T1000 (cell line): ENCODE measurements around the gene TADA2A.

Source experiments
- DNase-seq: peaks from one replicate; lab custom pipeline; 2025; ENCODE audit warnings: mixed read lengths; lab: John Stamatoyannopoulos, UW

TADA2A gene

DNA sequence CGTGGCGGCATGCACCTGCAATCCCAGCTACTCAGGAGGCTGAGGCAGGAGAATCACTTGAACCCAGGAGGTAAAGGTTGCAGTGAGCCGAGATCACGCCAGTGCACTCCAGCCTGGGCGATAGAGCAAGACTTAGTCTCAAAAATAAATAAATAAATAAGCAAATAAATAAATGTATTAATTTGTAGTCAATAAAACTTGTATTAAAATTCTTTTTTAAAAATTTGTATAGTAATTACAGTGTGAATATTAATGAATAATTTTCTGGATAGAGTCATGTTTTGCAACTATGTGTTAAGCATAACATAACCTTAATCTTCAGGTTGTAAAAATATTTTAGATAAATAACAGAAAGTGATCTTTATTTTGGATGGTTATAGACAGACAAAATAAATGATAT is 55.8 kb downstream of the TADA2A start:
- DNase-seq, result no peak

GRCh38 chr17:37463039-37463438 is 56.4 kb downstream of the TADA2A start:
- DNase-seq, result no peak

DNA sequence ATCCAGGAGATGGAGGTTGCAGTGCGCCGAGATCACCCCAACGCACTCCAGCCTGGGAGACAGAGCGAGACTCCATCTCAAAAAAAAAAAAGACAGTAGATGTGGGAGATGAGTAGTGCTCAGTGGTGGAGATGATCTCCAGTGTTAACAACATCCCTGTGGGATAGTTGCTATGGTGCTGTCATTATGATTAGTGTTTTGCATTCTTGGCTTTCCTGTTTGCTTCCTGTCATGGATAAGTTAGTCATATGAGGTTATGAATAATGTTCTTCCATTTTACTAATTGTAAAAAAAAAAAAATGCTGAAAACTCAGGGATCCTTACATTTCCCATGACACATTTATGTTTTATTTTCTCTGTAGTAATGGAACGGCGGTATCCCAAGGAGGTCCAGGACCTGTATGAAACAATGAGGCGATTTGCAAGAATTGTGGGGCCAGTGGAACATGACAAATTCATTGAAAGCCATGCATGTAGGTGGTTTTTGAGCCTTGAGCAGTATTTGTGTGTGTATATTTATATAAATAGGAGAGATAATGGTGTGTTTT is 58.5 kb downstream of the TADA2A start:
- DNase-seq, result no peak

- no peak for DNase-seq
These were observed 59.8 kb downstream of the TADA2A start for GRCh38 chr17:37466471-37466870.

DNA sequence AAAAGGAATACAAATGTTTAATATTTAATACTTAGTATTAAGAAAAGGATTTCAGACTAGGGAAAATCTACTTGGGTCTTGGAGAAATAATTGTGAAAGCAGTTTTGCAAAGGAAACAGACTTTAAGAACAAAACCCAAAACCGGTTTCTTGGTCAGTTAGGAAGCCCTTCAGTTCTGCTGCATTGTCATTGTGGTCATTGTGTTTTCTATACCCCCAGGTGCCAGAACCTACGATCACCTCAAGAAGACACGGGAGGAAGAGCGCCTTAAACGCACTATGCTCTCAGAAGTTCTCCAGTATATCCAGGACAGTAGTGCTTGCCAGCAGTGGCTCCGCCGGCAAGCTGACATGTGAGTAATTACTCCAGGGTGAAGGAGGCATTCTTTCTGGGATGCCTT is 63.5 kb downstream of the TADA2A start:
- DNase-seq, result no peak

DNA sequence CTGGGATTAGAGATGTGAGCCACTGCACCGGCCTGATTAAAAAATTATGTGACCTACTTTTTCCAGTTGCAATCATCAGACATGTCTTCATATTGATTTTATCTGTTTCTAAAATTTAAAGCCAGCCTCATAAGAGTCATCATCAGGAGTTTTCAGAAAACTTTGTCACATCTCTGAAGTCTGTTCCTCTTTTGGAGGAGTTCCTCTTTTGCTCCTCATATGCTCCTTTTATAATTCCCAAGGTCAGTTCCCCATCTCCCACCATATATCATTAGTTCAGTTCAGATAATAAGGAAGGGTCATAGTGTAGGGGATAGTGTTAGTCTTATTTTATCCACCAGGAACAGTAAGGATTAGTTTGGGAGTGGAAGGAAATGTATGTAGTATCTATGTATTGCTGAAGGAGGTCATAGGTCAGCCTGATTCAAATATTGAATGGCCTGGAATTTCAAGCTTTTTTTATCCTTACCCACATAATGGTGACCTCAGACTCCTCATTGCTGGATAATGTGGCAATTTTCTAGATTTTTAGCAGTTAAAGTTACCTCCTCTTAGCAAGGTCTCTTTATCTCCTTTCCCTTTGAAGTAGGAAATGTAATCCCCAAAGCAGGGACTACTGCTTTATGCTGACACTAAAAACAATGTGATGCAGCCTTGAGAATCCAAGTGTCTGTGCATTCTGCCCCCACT is 69.2 kb downstream of the TADA2A start:
- no peak for DNase-seq

GRCh38 chr17:37476431-37477120 is 69.9 kb downstream of the TADA2A start:
- DNase-seq, result no peak

GRCh38 chr17:37478187-37478586 is 71.5 kb downstream of the TADA2A start:
- no peak for DNase-seq

GRCh38 chr17:37479025-37479424 is 72.3 kb downstream of the TADA2A start:
- no peak for DNase-seq

DNA sequence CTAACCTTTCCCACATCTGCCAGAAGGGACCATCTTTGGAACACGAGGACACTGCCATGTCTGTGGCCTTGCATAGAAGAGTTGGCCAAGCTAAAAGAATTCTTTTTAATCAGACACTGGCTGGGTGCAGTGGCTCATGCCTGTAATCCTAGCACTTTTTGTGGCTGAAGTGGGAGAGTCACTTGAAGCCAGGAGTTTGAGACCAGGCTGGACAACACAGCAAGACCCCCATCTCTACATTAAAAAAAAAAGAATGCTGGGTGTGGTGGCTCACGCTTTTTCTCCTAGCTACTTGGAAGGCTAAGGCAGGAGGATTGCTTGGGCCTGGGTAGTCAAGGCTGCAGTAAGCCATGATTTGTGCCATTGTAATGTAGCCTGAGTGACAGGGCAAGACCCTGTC is 73.7 kb downstream of the TADA2A start:
- no peak for DNase-seq

- no peak for DNase-seq
These were observed 74.4 kb downstream of the TADA2A start for GRCh38 chr17:37481001-37481665.

GRCh38 chr17:37483311-37484039 is 76.8 kb downstream of the TADA2A start:
- DNase-seq, result peak; percentile 38

- DNase-seq, result no peak
These were observed 79.4 kb downstream of the TADA2A start for GRCh38 chr17:37485938-37486570.

DNA sequence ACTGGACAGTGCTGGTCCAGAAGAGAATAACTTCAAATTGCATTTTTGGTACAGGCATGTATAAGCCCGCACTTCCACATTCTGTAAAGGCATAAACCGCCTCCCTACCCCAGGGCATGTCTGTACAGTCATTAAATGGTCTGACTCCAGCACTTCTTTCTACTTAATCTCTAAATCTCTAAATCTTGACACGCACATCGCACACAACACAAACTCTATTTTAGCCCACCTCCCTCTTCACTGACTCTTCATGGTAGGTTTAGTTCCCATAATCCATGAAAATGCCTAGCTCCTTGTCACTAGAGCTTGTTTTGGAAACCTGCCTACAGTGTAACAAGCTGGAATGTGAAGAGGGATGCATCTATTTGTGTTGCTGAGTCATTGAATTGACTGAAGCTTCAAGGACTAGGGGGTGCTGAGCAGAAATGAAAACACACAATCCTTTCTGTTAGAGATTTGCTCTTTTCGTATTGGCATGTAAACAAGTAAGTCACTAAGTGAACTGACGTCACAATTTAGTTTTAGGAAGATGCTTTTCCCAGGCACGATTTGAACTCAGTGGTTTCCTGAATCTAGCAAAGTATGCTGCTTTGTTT is 81.4 kb downstream of the TADA2A start:
- DNase-seq, result peak; percentile 66

GRCh38 chr17:37488607-37489196 is 82.0 kb downstream of the TADA2A start:
- DNase-seq, result peak; percentile 74

- DNase-seq, result peak; percentile 47
These were observed 82.7 kb downstream of the TADA2A start, which contains the start of gene DUSP14 for GRCh38 chr17:37489197-37490001. Gene DUSP14 (plus strand): TSS chr17:37489891. CDS start chr17:37512273, 22,382 bp downstream.

- peak; percentile 30 for DNase-seq
These were observed 83.4 kb downstream of the TADA2A start for GRCh38 chr17:37490022-37490587.

GRCh38 chr17:37490638-37491614 is 84.2 kb downstream of the TADA2A start:
- DNase-seq, result peak; percentile 55
